GM12873 (cell line): ENCODE results near the gene TSPAN33.

Experiments
- TF ChIP-seq, protein P1 (sequence below): IDR thresholded peaks from 2 replicates; pipeline ENCODE4 v1.5.1; 2012; ENCODE audit warnings: low read depth, mild to moderate bottlenecking, moderate library complexity, low read length, control low read depth; ENCODE audit not compliant: insufficient read depth; ENCODE audit errors: missing control alignments

Gene TSPAN33

DNA sequence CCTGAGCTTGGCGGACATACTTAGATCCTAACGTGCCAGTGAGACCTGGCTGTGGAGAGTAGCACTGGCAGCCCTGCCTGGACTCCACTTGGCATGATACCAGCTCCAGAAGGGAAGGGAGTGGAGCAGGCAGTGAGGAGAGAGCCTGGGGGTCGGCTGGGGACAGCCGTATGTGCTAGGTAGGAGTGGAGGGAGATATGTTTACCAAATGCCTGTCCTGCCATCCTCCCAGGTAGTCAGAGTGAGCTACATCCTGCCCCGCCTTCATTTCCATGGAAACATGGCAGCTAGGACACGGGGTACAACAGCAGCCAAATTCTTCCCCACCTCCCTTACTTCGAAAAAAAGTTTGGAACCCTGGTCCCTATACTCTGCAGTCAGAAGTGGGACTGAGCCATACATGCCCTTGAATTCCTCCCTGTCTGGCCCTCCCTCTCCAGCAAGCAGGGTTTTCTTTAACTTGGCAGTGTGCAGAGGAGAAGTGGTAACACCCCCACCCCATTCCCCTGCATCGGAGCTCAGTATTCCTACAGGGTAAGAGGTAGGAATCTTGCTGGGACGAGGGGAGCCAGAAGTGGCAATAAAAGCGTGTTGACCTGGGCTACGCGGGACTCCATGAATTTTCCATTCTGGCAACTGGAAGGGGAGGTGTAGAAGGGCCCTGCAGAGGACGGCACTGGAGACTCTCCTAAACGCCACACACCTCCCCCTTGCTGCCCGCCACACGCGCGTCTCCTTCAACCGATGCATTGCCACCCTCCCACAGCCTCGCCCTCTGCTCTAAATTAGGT, 23.9 kb downstream of the TSPAN33 start:
- TF ChIP-seq, protein P1, sequence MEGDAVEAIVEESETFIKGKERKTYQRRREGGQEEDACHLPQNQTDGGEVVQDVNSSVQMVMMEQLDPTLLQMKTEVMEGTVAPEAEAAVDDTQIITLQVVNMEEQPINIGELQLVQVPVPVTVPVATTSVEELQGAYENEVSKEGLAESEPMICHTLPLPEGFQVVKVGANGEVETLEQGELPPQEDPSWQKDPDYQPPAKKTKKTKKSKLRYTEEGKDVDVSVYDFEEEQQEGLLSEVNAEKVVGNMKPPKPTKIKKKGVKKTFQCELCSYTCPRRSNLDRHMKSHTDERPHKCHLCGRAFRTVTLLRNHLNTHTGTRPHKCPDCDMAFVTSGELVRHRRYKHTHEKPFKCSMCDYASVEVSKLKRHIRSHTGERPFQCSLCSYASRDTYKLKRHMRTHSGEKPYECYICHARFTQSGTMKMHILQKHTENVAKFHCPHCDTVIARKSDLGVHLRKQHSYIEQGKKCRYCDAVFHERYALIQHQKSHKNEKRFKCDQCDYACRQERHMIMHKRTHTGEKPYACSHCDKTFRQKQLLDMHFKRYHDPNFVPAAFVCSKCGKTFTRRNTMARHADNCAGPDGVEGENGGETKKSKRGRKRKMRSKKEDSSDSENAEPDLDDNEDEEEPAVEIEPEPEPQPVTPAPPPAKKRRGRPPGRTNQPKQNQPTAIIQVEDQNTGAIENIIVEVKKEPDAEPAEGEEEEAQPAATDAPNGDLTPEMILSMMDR = no peak

DNA sequence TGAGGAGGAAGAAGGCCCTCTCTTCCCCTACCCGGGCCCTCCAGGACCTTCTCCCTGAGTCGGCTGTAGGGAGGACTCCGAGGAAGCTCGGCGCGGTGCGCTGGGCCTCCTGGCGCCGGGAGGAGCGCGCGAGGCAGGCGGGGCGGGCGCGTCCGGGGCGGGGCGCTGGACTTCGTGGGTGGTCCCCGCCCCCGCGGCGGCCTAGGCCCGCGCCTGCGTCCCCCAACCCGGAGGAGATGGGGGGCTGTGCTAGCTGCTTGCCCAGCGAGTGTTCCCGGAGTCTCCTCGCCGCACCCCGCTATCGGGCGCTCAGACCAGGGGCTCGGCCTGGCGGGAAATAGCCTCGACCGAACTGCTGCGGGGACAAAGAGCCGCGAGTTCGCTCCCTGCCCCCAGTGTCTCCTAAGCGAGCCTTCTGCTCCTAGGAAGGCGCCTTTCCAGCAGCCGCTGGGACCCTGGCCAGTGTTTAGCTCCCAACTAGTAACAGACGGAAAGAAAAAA, 24.7 kb downstream of the TSPAN33 start:
- TF ChIP-seq, protein P1 = no peak

DNA sequence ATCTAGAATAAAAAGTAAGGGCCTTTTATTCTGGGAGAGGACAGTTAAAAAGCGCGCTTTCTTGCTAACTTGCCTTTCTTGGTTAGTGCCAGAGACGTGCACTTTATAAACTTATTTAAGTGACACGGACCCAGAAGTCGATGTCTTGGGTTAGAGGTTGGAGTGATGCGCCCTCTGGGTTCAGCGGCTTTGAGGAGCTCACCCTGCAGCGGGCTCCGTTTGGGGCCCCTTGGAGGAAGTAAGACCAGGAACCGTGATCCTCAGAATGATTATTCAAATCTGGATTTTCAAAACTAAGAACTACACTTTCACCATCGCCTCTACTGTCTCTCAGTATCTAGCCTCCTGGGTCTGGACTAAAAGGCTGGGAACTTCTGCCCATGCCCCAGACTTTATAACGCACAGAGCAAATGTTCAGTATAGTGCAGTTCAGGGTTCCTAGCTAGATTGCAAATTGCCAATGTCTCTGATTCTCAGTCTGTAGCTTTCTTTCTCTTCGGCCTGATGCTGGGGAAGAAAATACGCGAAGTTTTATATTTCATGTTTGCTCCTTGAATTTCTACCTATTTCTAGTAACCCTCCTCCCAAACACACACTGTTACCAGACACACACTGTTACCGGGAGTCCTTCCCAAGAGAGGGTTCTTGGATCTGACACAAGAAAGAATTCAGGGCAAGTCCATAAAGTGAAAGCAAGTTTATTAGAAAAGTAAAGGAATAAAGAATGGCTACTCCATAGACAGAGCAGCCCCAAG, 25.4 kb downstream of the TSPAN33 start:
- TF ChIP-seq, protein P1 = no peak

DNA sequence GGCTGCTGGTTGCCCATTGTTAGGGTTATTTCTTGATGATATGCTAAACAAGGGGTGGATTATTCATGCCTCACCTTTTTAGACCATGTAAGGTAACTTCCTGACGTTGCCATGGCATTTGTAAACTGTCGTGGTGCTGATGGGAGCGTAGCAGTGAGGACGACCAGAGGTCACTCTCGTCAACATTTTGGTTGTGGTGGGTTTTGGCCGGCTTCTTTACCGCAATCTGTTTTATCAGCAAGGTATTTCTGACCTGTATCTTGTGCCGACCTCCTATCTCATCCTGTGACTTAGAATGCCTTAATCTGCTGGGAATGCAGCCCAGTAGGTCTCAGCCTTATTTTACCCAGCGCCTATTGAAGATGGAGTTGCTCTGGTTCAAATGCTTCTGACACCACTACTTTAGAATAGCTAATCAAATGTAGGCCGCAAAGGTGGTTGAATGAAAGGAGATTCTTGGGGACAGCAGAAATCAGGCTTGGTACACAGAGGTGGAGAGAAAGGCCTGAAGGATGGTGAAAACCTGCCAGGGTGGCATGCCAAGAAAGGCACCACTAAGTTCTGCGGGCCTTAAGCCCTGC, 26.0 kb downstream of the TSPAN33 start:
- TF ChIP-seq, protein P1 = no peak

DNA sequence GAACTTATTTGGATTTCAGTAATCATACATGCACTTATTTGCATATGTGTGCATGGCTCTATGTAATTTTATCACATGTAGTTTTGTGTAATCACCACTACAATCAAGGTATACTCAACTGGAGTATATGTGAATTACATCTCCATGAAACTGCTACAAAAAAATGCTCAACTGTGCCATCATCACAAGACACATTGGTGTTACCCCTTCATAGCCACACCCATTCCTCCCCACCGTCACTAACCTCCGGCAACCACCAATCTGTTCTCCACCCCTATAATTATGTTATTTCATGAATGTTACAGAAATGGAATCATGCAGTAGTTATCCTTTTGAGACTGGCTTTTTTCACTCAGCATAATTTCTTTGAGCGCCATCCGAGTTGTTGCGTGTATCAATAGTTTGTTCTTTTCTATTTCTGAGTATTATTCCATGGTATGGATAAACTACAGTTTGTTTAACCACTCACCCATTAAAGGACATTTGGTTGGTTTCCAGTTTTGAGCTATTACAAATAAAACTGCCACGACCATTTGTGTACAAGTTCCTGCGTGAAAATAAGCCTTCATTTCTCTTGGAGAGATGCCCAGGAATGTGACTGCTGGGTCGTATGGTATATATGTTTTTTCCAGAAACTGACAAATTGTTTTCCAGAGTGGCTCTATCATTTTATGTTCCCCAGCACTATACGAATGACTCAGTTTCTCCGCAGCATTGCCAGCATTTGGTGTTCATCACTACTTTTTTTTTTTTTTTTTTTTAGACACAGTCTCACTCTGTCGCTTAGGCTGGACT, 32.6 kb downstream of the TSPAN33 start:
- TF ChIP-seq, protein P1 = no peak

DNA sequence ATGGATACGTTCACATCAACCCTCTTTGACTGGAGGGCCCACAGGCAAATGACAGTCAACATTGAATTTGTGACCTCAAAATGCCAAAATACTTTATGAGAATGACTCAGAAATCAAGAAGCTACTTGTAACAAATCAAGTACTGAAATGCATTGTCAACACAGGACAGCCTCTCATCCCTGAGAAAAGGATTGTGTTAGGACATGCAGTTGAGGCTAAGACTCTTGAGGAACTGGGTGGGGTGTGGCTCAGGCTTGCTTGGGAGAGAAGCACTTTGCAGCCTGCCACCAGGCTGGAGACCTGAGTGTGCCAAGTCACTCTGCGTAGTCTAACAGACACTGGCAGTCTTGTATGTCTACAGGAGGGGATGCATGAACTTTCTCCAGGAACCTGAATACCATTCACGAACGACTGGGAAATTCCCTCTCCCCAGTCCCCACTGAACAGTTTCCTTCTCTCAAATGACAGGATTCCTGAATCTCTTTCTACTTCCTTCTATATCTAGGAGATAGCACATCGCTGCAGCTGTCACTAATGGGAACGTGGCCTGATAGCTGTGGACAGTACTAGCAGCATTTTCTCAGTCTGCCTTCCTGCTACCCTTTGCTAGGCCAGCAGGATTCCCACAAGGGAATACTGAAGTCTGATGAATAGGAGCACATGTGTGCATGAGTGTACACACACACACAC, 40.6 kb downstream of the TSPAN33 start:
- TF ChIP-seq, protein P1 = no peak
